ENCODE results near the gene SYDE2.

The SYDE2 gene

GRCh38 chr1:85184245-85184644 is 16.6 kb downstream of the SYDE2 start:
- Histone ChIP-seq H3K9me3 (replicated peaks; ENCODE audit: insufficient read depth, low read length) (no peaks in the 10 kb centered on the region), H3K9ac (ENCODE audit: low read length) (no peak overlapping the region), H3K4me1 (ENCODE audit: low read length) (no peaks in the 10 kb centered on the region; the same call in 1 of the 2 replicates), H3K9me2 (replicated peaks; ENCODE audit: insufficient read depth, low read length) (no peaks in the 10 kb centered on the region), H3K27me3 (replicated peaks; ENCODE audit: insufficient read depth, low read length) (no peaks in the 10 kb centered on the region), H4K20me1 (ENCODE audit: insufficient read depth, low read length) (no peaks in the 10 kb centered on the region), H3K27ac (ENCODE audit: low read length) (no peak overlapping the region), H3K79me2 (ENCODE audit: low read length) (0 out of 2 replicates have a peak, but pooled peaks cover 4% of the 10 kb centered on the region), H3K4me2 (ENCODE audit: low read depth, low read length) (no peak overlapping the region), H3K36me3 (replicated peaks; ENCODE audit: insufficient read depth, low read length) (no peaks in the 10 kb centered on the region; the same call in 1 of the 2 replicates), H3K4me3 (ENCODE audit: low read length) (no peak overlapping the region), H2AFZ (ENCODE audit: low read length) (no peak overlapping the region), H3F3A (ENCODE audit: insufficient read depth, low read length) (no peaks in the 10 kb centered on the region)
- no peak for DNase-seq
- TF ChIP-seq CTCF (IDR thresholded peaks at IDR 0.05; ENCODE audit: low read length) (no peak), EZH2phosphoT487 (IDR thresholded peaks at IDR 0.05; ENCODE audit: low read length) (no peak), EZH2 (optimal IDR thresholded peaks at IDR 0.05; ENCODE audit: low read depth, low read length) (no peak)

- H2AFZ ChIP-seq (ENCODE audit: low read length): no peak overlapping the region
- no peak overlapping the region for H3K4me3 ChIP-seq (ENCODE audit: low read length)
- H3K27ac ChIP-seq (ENCODE audit: low read length): no peak overlapping the region
- no peaks in the 10 kb centered on the region for H3K27me3 ChIP-seq (replicated peaks; ENCODE audit: insufficient read depth, low read length)
- no peaks in the 10 kb centered on the region for H3K9me3 ChIP-seq (replicated peaks; ENCODE audit: insufficient read depth, low read length)
- no peaks in the 10 kb centered on the region for H3K9me2 ChIP-seq (replicated peaks; ENCODE audit: insufficient read depth, low read length)
- H4K20me1 ChIP-seq (ENCODE audit: insufficient read depth, low read length): no peaks in the 10 kb centered on the region
- 0 out of 2 replicates have a peak, but pooled peaks cover 8% of the 10 kb centered on the region for H3K79me2 ChIP-seq (ENCODE audit: low read length)
- H3K4me1 ChIP-seq (ENCODE audit: low read length): no peaks in the 10 kb centered on the region; the same call in 1 of the 2 replicates
- H3K9ac ChIP-seq (ENCODE audit: low read length): no peak overlapping the region
- no peak overlapping the region for H3K4me2 ChIP-seq (ENCODE audit: low read depth, low read length)
- TF ChIP-seq EZH2 (optimal IDR thresholded peaks at IDR 0.05; ENCODE audit: low read depth, low read length): no peak
- no peak for TF ChIP-seq EZH2phosphoT487 (IDR thresholded peaks at IDR 0.05; ENCODE audit: low read length)
- TF ChIP-seq CTCF (IDR thresholded peaks at IDR 0.05; ENCODE audit: low read length): no peak
- no peaks in the 10 kb centered on the region; the same call in 1 of the 2 replicates for H3K36me3 ChIP-seq (replicated peaks; ENCODE audit: insufficient read depth, low read length)
- DNase-seq: no peak
- no peaks in the 10 kb centered on the region for H3F3A ChIP-seq (ENCODE audit: insufficient read depth, low read length)
These were observed 18.1 kb downstream of the SYDE2 start for GRCh38 chr1:85182700-85183099.

- no peaks in the 10 kb centered on the region for H3F3A ChIP-seq (ENCODE audit: insufficient read depth, low read length)
- H3K4me1 ChIP-seq (ENCODE audit: low read length): no peaks in the 10 kb centered on the region; the same call in 1 of the 2 replicates
- H3K79me2 ChIP-seq (ENCODE audit: low read length): 0 out of 2 replicates have a peak, but pooled peaks cover 8% of the 10 kb centered on the region
- H3K4me2 ChIP-seq (ENCODE audit: low read depth, low read length): no peak overlapping the region
- H3K9me2 ChIP-seq (replicated peaks; ENCODE audit: insufficient read depth, low read length): no peaks in the 10 kb centered on the region
- H3K9ac ChIP-seq (ENCODE audit: low read length): no peak overlapping the region
- H3K36me3 ChIP-seq (replicated peaks; ENCODE audit: insufficient read depth, low read length): no peaks in the 10 kb centered on the region; the same call in 1 of the 2 replicates
- DNase-seq: no peak
- TF ChIP-seq EZH2phosphoT487 (IDR thresholded peaks at IDR 0.05; ENCODE audit: low read length): no peak
- no peak for TF ChIP-seq CTCF (IDR thresholded peaks at IDR 0.05; ENCODE audit: low read length)
- TF ChIP-seq EZH2 (optimal IDR thresholded peaks at IDR 0.05; ENCODE audit: low read depth, low read length): no peak
- no peaks in the 10 kb centered on the region for H3K27me3 ChIP-seq (replicated peaks; ENCODE audit: insufficient read depth, low read length)
- no peaks in the 10 kb centered on the region for H4K20me1 ChIP-seq (ENCODE audit: insufficient read depth, low read length)
- no peak overlapping the region for H2AFZ ChIP-seq (ENCODE audit: low read length)
- no peak overlapping the region for H3K27ac ChIP-seq (ENCODE audit: low read length)
- no peak overlapping the region for H3K4me3 ChIP-seq (ENCODE audit: low read length)
- no peaks in the 10 kb centered on the region for H3K9me3 ChIP-seq (replicated peaks; ENCODE audit: insufficient read depth, low read length)
These were observed 19.9 kb downstream of the SYDE2 start for GRCh38 chr1:85180869-85181268.

Data from MM.1S (cell line).